Measurements from ENCODE around the gene CIROP. TPM values are rescaled to one million over a fixed set of nuclear protein-coding genes. Genes with fewer than 3 reads are reported as not detected.

Gene CIROP
- total RNA-seq, 1 donor from 2014 or later: not detected

DNA sequence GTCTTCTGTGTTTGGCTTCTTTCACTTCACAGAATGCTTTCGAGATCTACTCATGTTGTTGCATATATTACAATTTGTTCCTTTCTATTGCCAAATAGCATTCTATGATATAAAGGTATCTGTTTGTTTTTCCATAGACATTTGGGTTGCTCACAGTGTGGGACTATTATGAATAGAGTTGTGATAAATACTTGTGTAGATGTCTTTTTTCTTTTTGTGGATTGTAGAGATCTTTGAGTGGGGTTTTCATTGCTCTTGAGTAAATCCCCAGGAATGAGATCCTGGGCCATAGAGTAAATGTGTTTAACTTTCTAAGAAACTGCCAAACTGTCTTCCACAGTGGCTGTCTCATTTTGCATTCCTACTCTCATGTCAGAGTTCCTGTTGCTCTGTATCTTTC lies 39.1 kb upstream of the CIROP start:
- H3K4me3 Mint-ChIP-seq (ENCODE audit: unreplicated experiment): no peak overlapping the region
- H3K4me1 Mint-ChIP-seq (ENCODE audit: low read depth, unreplicated experiment): no peaks in the 10 kb centered on the region
- no peak overlapping the region for H3K27ac Mint-ChIP-seq (ENCODE audit: unreplicated experiment)
- H3K36me3 Mint-ChIP-seq (ENCODE audit: unreplicated experiment): no peaks in the 10 kb centered on the region
- TF ChIP-seq, protein P1, sequence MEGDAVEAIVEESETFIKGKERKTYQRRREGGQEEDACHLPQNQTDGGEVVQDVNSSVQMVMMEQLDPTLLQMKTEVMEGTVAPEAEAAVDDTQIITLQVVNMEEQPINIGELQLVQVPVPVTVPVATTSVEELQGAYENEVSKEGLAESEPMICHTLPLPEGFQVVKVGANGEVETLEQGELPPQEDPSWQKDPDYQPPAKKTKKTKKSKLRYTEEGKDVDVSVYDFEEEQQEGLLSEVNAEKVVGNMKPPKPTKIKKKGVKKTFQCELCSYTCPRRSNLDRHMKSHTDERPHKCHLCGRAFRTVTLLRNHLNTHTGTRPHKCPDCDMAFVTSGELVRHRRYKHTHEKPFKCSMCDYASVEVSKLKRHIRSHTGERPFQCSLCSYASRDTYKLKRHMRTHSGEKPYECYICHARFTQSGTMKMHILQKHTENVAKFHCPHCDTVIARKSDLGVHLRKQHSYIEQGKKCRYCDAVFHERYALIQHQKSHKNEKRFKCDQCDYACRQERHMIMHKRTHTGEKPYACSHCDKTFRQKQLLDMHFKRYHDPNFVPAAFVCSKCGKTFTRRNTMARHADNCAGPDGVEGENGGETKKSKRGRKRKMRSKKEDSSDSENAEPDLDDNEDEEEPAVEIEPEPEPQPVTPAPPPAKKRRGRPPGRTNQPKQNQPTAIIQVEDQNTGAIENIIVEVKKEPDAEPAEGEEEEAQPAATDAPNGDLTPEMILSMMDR (IDR thresholded peaks at IDR 0.05; ENCODE audit: partially characterized antibody, unreplicated experiment): no peak
- H3K9me3 Mint-ChIP-seq (ENCODE audit: unreplicated experiment): no peaks in the 10 kb centered on the region
- no peak for DNase-seq
- H3K27me3 Mint-ChIP-seq (ENCODE audit: unreplicated experiment): peaks cover 1% of the 10 kb centered on the region

DNA sequence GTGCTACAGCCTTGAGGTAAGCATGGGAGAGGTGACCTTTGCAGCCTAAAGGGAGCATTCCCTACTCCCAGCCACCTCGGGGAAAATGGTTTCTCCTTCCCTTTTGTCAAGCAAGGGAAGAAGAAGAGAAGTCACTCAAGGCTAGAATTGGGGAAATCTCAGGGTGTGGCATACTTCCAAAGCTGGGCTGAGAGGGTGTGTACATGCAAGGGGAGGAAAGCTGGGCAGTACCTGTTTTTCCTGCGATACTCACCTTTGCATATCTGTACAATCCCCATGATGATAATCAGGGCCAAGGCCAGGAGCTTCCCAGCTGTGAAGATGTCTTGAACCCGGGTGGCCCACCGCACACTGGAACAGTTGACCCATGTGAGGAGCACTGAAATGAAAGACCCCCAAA lies 38.0 kb upstream of the CIROP start:
- Mint-ChIP-seq H3K36me3 (ENCODE audit: unreplicated experiment) (no peaks in the 10 kb centered on the region), H3K9me3 (ENCODE audit: unreplicated experiment) (no peaks in the 10 kb centered on the region), H3K27ac (ENCODE audit: unreplicated experiment) (no peak overlapping the region), H3K4me1 (ENCODE audit: low read depth, unreplicated experiment) (no peaks in the 10 kb centered on the region), H3K27me3 (ENCODE audit: unreplicated experiment) (peaks cover 3% of the 10 kb centered on the region), H3K4me3 (ENCODE audit: unreplicated experiment) (no peak overlapping the region)
- TF ChIP-seq, protein P1 (IDR thresholded peaks at IDR 0.05; ENCODE audit: partially characterized antibody, unreplicated experiment): no peak
- DNase-seq: no peak

DNA sequence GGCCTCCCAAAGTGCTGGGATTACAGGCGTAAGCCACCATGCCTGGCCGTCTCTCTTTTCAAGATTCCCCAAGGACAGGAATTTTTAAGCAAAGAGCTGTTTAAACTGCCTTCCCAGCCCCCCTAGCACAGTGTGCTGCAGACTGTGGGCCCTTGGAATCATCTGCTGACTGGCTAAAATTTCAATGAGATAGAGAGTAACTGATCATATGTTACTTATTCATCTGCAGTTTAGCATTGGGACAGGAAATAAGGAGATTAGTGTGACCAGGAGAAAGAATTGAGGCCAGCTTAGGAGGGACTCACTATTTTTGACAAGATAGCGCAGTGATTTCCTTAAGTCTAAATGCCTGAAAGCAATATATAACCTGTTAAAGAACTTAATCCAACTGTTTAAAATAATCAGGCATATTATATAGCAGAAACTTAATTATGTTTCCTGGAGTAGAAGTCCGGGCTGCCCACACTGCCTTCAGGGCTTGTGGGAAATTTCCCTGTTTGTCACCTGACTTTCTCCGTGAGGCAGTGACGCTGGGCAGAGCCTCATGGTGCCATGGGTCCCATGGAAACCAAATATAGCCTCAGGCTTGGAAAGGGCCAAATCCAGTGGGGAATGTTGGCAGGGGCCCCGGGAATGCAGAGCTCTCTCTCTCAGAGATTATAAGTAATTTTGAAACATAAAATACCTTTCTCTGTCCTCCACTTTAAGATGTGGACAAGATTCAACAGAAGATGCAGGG lies 37.1 kb upstream of the CIROP start:
- TF ChIP-seq, protein P1 (IDR thresholded peaks at IDR 0.05; ENCODE audit: partially characterized antibody, unreplicated experiment): no peak
- no peak for DNase-seq
- H3K4me1 Mint-ChIP-seq (ENCODE audit: low read depth, unreplicated experiment): no peaks in the 10 kb centered on the region
- no peak overlapping the region for H3K4me3 Mint-ChIP-seq (ENCODE audit: unreplicated experiment)
- no peaks in the 10 kb centered on the region for H3K36me3 Mint-ChIP-seq (ENCODE audit: unreplicated experiment)
- H3K27me3 Mint-ChIP-seq (ENCODE audit: unreplicated experiment): peaks cover 3% of the 10 kb centered on the region
- H3K27ac Mint-ChIP-seq (ENCODE audit: unreplicated experiment): no peak overlapping the region
- no peaks in the 10 kb centered on the region for H3K9me3 Mint-ChIP-seq (ENCODE audit: unreplicated experiment)

DNA sequence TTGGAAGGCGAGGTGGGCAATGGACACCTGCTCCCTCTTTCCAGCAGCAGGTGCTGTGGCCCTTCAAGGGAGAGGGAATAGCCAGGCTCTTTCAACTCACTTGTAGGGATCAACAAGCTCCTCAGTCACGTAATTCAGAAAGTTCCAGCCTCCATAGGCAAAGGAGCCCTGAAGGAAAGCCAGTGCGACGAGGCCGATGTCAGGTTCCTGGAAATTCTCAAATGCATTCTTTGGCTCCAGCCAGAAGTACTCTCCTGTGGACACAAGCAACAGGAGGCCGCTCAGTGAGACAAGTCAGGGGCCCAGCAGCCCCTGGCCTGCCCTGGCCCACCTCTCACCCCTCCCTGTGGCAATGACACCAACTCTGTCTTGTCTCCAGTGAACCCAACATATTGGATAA lies 35.6 kb upstream of the CIROP start:
- DNase-seq: no peak
- Mint-ChIP-seq H3K36me3 (ENCODE audit: unreplicated experiment) (no peaks in the 10 kb centered on the region), H3K4me1 (ENCODE audit: low read depth, unreplicated experiment) (no peaks in the 10 kb centered on the region), H3K9me3 (ENCODE audit: unreplicated experiment) (no peaks in the 10 kb centered on the region), H3K4me3 (ENCODE audit: unreplicated experiment) (no peak overlapping the region), H3K27me3 (ENCODE audit: unreplicated experiment) (peaks cover 2% of the 10 kb centered on the region), H3K27ac (ENCODE audit: unreplicated experiment) (no peak overlapping the region)
- TF ChIP-seq, protein P1 (IDR thresholded peaks at IDR 0.05; ENCODE audit: partially characterized antibody, unreplicated experiment): no peak

DNA sequence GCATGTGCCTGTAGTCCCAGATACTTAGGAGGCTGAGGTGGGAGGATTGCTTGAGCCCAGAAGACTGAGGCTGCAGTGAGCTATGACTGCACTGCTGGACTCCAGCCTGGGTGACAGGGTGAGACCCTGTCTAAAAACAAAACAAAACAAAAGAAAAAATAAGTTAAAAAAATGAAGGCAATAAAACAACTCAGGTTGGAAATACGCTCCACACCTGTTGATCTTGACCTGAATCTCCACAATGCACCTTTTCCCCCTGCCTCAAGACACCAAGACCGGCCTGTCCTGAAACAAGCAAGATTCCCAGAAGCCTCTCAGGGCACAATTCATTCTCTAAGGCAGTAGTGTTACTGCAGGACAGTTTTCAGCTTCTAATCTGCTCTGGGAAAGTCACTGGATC lies 35.1 kb upstream of the CIROP start:
- peaks cover 2% of the 10 kb centered on the region for H3K27me3 Mint-ChIP-seq (ENCODE audit: unreplicated experiment)
- H3K36me3 Mint-ChIP-seq (ENCODE audit: unreplicated experiment): no peaks in the 10 kb centered on the region

More for the DNA sequence above, 35.1 kb upstream of the CIROP start:
- Mint-ChIP-seq H3K4me1 (ENCODE audit: low read depth, unreplicated experiment) (no peaks in the 10 kb centered on the region), H3K9me3 (ENCODE audit: unreplicated experiment) (no peaks in the 10 kb centered on the region), H3K27ac (ENCODE audit: unreplicated experiment) (no peak overlapping the region), H3K4me3 (ENCODE audit: unreplicated experiment) (no peak overlapping the region)
- no peak for DNase-seq
- TF ChIP-seq, protein P1 (IDR thresholded peaks at IDR 0.05; ENCODE audit: partially characterized antibody, unreplicated experiment): no peak

All from glutamatergic neuron (in vitro differentiated cells).